Measurements from ENCODE around the gene EIF4A2.
"Not testable (repeated sequence)": the region's sequence is repeated elsewhere in the genome, so short reads cannot be mapped to it uniquely, and the experiment has no call there.

EIF4A2 gene

GRCh38 chr3:186790261-186790981 lies 7.0 kb downstream of the EIF4A2 start:
- DNase-seq (ENCODE audit: insufficient read length, low spot score) = no peak
- TF ChIP-seq, protein P1, sequence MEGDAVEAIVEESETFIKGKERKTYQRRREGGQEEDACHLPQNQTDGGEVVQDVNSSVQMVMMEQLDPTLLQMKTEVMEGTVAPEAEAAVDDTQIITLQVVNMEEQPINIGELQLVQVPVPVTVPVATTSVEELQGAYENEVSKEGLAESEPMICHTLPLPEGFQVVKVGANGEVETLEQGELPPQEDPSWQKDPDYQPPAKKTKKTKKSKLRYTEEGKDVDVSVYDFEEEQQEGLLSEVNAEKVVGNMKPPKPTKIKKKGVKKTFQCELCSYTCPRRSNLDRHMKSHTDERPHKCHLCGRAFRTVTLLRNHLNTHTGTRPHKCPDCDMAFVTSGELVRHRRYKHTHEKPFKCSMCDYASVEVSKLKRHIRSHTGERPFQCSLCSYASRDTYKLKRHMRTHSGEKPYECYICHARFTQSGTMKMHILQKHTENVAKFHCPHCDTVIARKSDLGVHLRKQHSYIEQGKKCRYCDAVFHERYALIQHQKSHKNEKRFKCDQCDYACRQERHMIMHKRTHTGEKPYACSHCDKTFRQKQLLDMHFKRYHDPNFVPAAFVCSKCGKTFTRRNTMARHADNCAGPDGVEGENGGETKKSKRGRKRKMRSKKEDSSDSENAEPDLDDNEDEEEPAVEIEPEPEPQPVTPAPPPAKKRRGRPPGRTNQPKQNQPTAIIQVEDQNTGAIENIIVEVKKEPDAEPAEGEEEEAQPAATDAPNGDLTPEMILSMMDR (IDR thresholded peaks at IDR 0.05; ENCODE audit: insufficient read depth, missing control alignments) = no peak
- FAIRE-seq = peak; percentile 93

- TF ChIP-seq, protein P1 (IDR thresholded peaks at IDR 0.05; ENCODE audit: insufficient read depth, missing control alignments) = no peak
- no peak for DNase-seq (ENCODE audit: insufficient read length, low spot score)
- peak; percentile 21 for FAIRE-seq
Measured at GRCh38 chr3:186798239-186798874, 15.0 kb downstream of the EIF4A2 start.

- DNase-seq (ENCODE audit: insufficient read length, low spot score) = no peak
- FAIRE-seq = no peak
- TF ChIP-seq, protein P1 (IDR thresholded peaks at IDR 0.05; ENCODE audit: insufficient read depth, missing control alignments) = no peak
Measured at GRCh38 chr3:186800285-186800684, 16.9 kb downstream of the EIF4A2 start.

- TF ChIP-seq, protein P1 (IDR thresholded peaks at IDR 0.05; ENCODE audit: insufficient read depth, missing control alignments) = no peak
- DNase-seq (ENCODE audit: insufficient read length, low spot score) (no peak), FAIRE-seq (no peak)
Measured at GRCh38 chr3:186802701-186803100, 19.3 kb downstream of the EIF4A2 start.

DNA sequence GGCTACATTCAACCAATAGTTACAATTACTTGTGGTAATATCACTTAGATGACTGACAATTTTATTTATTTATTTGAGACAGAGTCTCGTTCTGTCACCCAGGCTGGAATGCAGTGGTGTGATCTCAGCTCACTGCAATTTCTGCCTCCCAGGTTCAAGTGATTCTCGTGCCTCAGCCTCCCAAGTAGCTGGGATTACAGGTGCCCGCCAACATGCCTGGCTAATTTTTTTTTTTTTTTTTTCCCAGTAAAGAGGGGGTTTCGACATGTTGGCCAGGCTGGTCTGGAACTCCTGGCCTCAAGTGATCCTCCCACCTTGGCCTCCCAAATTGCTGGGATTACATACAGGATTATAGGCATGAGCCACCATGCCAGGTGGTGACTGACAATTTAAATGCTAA lies 20.1 kb downstream of the EIF4A2 start:
- not testable (repeated sequence) for FAIRE-seq; DNase-seq (ENCODE audit: insufficient read length, low spot score)

GRCh38 chr3:186806089-186807055 lies 23.0 kb downstream of the EIF4A2 start, which contains the start of gene RFC4:
Gene RFC4 (minus strand): TSS chr3:186806482. CDS start chr3:186804713, 1,769 bp downstream.
- DNase-seq (ENCODE audit: insufficient read length, low spot score) (peak; percentile 42), FAIRE-seq (no peak)
- TF ChIP-seq, protein P1 (IDR thresholded peaks at IDR 0.05; ENCODE audit: insufficient read depth, missing control alignments) = no peak

- TF ChIP-seq, protein P1 (IDR thresholded peaks at IDR 0.05; ENCODE audit: insufficient read depth, missing control alignments) = no peak
- DNase-seq (ENCODE audit: insufficient read length, low spot score) = no peak
- FAIRE-seq = no peak
Measured at GRCh38 chr3:186807231-186807630, 23.9 kb downstream of the EIF4A2 start.
